ENCODE results near the gene PRKCB.

- no peak for TF ChIP-seq REST (IDR thresholded peaks at IDR 0.05; ENCODE audit: insufficient replicate concordance, low read depth)
- no peak for TF ChIP-seq CTCF (IDR thresholded peaks at IDR 0.05; ENCODE audit: insufficient read depth, low read length)
- no peak for TF ChIP-seq SPI1 (IDR thresholded peaks at IDR 0.05; ENCODE audit: borderline replicate concordance, low read depth)
Measured at GRCh38 chr16:23833504-23833903, 2.3 kb upstream of the PRKCB start.

Measured in HL-60 (cell line).